ENCODE measurements around the gene ZNF584.
"Not testable (repeated sequence)": the region's sequence is repeated elsewhere in the genome, so short reads cannot be mapped to it uniquely, and the experiment has no call there.

Gene ZNF584

DNA sequence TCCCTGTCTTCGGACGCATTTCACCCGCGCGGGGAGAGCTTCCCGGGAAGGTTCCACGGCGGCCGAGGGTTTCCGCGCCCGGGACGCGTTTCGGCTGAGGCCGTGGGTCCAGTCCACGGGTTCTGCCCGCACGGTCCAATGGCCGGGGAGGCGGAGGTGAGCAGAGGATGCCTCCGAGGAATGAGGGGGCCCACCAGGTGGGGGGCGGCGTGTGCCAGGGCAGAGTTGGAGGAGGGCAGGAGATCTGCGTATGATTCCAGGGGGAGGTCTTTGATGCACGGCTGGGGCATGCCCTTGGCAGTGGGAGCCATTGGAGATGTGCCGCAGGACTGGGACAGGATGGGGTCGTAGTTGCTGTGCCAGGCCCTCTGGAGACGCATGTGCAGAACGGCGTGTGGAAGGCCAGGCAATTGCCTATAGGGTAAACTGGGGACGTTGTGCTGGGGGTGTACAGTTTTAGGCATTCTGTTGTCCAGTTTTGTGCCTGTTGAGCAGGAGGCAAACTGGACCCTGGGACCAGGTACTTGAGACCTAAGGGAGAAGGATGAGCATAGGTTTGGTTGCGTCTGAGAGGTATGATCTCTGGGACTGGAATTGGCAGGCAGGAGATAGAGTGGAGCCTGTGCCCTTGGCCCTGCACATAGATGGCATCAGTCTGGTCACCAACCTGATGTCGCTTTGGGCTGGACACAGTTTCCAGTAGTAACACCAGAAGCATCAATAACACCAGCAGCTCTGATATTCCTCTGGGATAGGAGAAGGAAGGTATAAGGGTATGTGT, 751 bp downstream of the ZNF584 start:
- Mint-ChIP-seq H3K27ac (peak overlapping the region; percentile 96), H3K4me1 (ENCODE audit: low read depth) (peaks cover 38% of the 10 kb centered on the region), H3K4me3 (peak overlapping the region; percentile 83), H3K27me3 (no peaks in the 10 kb centered on the region), H3K9me3 (no peaks in the 10 kb centered on the region), H3K36me3 (ENCODE audit: low read depth) (peaks cover 38% of the 10 kb centered on the region)
- peak; percentile 56 for DNase-seq

DNA sequence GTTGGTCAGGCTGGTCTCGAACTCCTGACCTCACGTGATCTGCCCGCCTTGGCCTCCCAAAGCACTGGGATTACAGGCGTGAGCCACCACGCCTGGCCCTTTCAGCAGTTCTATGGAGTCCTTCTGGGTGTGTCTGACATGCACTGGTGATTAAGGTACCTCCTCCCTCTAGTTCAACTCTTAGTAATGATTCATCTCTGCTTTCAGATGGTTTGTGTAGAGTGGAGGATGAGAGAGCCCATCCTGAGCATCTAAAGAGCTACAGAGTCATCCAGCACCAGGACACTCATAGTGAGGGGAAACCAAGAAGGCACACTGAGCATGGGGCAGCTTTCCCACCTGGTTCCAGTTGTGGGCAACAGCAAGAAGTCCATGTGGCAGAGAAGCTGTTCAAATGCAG, 8.2 kb downstream of the ZNF584 start:
- H3K4me1 Mint-ChIP-seq (ENCODE audit: low read depth): peaks cover 5% of the 10 kb centered on the region
- no peaks in the 10 kb centered on the region for H3K27me3 Mint-ChIP-seq
- H3K9me3 Mint-ChIP-seq: peaks cover 2% of the 10 kb centered on the region
- H3K36me3 Mint-ChIP-seq (ENCODE audit: low read depth): peaks cover 74% of the 10 kb centered on the region
- no peak for DNase-seq
- no peak overlapping the region for H3K4me3 Mint-ChIP-seq
- no peak overlapping the region for H3K27ac Mint-ChIP-seq

DNA sequence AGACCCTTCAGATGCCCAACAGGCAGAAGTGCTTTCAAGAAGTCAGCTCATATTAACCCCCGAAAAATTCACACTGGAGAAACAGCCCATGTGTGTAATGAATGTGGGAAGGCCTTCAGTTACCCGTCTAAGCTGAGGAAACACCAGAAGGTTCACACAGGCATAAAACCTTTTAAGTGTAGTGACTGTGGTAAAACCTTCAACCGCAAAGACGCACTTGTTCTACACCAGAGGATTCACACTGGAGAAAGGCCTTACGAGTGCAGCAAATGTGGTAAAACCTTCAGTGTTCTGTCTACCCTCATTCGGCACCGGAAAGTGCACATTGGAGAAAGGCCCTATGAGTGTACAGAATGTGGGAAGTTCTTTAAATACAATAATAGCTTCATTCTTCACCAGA, 8.6 kb downstream of the ZNF584 start:
- Mint-ChIP-seq H3K4me1 (ENCODE audit: low read depth) (peaks cover 5% of the 10 kb centered on the region), H3K36me3 (ENCODE audit: low read depth) (peaks cover 76% of the 10 kb centered on the region), H3K4me3 (no peak overlapping the region), H3K27me3 (no peaks in the 10 kb centered on the region), H3K27ac (no peak overlapping the region), H3K9me3 (peaks cover 2% of the 10 kb centered on the region)
- no peak for DNase-seq

DNA sequence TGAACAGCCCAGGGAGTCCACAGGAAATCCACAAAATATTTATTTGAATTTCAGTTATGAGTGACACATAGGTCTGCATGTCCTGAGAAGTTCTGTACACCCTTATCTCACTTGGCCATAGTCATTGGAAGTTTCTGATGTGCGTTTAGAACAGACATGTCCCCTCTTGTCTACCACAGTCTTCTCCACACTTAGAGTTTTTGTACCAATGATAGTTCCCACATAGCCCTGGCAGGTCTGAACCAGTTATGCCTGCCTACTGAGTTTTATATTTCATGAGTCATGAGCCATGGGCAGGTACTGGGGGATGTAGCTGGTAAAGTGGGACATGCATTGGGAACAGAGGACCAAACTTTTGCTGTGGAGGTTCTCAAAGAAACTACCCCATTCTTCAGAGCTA, 20.2 kb downstream of the ZNF584 start:
- no peaks in the 10 kb centered on the region for H3K4me1 Mint-ChIP-seq (ENCODE audit: low read depth)
- DNase-seq: no peak
- H3K27ac Mint-ChIP-seq: no peak overlapping the region
- peaks cover 76% of the 10 kb centered on the region for H3K36me3 Mint-ChIP-seq (ENCODE audit: low read depth)
- H3K9me3 Mint-ChIP-seq: peaks cover 44% of the 10 kb centered on the region
- H3K27me3 Mint-ChIP-seq: no peaks in the 10 kb centered on the region
- no peak overlapping the region for H3K4me3 Mint-ChIP-seq

GRCh38 chr19:58429745-58430144, 21.3 kb downstream of the ZNF584 start:
- H3K27ac Mint-ChIP-seq: no peak overlapping the region
- H3K9me3 Mint-ChIP-seq: peaks cover 53% of the 10 kb centered on the region
- peaks cover 84% of the 10 kb centered on the region for H3K36me3 Mint-ChIP-seq (ENCODE audit: low read depth)
- DNase-seq: no peak
- H3K27me3 Mint-ChIP-seq: no peaks in the 10 kb centered on the region
- no peak overlapping the region for H3K4me3 Mint-ChIP-seq
- no peaks in the 10 kb centered on the region for H3K4me1 Mint-ChIP-seq (ENCODE audit: low read depth)

GRCh38 chr19:58434217-58434616, 25.8 kb downstream of the ZNF584 start:
- Mint-ChIP-seq H3K9me3 (peaks cover 77% of the 10 kb centered on the region), H3K36me3 (ENCODE audit: low read depth) (peaks cover 98% of the 10 kb centered on the region), H3K27ac (no peak overlapping the region), H3K27me3 (no peaks in the 10 kb centered on the region), H3K4me3 (no peak overlapping the region), H3K4me1 (ENCODE audit: low read depth) (peaks cover 9% of the 10 kb centered on the region)
- DNase-seq: no peak

- Mint-ChIP-seq H3K36me3 (ENCODE audit: low read depth) (peaks cover 54% of the 10 kb centered on the region), H3K27ac (peak within 1 kb of the TSS; percentile 96), H3K4me3 (peak within 1 kb of the TSS; percentile 87), H3K27me3 (no peaks in the 10 kb centered on the region), H3K4me1 (ENCODE audit: low read depth) (peaks cover 30% of the 10 kb centered on the region), H3K9me3 (peaks cover 50% of the 10 kb centered on the region)
- peak; percentile 93 for DNase-seq
Observed at GRCh38 chr19:58439576-58440554, 31.4 kb downstream of the ZNF584 start, which contains the start of gene ZNF132. TSS of gene ZNF132 (minus strand) at chr19:58440153. CDS start at chr19:58439821, 332 bp downstream.

DNA sequence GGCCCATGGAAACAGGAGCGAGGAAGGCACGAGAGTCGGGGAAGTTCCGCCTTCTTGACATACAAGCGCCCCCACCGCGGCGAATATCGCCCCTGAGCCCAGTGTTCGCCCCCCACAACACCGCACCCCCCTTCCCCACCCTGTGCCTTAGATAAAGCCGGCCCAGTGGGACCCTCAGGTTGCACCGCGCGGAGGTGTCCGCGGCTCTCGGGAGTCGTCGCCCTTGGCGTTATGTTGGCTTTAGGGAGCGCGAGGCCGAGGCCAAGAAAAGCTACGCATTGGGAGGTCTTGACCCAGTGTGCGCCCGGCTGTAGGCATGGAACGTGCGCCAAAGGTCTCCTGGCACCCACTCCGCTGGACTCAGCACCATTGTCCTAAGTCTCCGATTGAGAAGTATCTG, 32.1 kb downstream of the ZNF584 start:
- H3K4me1 Mint-ChIP-seq (ENCODE audit: low read depth): peaks cover 30% of the 10 kb centered on the region
- no peak for DNase-seq
- no peaks in the 10 kb centered on the region for H3K27me3 Mint-ChIP-seq
- H3K36me3 Mint-ChIP-seq (ENCODE audit: low read depth): peaks cover 47% of the 10 kb centered on the region
- peak overlapping the region; percentile 87 for H3K4me3 Mint-ChIP-seq
- H3K9me3 Mint-ChIP-seq: peaks cover 43% of the 10 kb centered on the region
- H3K27ac Mint-ChIP-seq: peak overlapping the region; percentile 96

DNA sequence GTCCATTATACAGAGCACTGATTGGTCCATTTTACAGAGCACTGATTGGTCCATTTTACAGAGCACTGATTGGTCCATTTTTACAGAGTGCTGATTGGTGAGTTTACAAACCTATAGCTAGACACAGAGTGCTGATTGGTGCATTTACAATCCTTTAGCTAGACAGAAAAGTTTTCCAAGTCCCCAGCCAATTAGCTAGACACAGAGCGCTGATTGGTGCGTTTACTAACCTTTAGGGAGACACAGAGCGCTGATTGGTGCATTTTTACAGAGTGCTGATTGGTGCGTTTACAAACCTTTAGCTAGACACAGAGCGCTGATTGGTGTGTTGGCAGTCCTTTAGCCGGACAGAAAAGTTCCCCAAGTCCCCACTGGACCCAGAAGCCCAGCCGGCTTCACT, 34.5 kb downstream of the ZNF584 start:
- Mint-ChIP-seq H3K4me1 (ENCODE audit: low read depth) (peaks cover 29% of the 10 kb centered on the region), H3K27me3 (peaks cover 17% of the 10 kb centered on the region), H3K36me3 (ENCODE audit: low read depth) (peaks cover 23% of the 10 kb centered on the region), H3K9me3 (peaks cover 35% of the 10 kb centered on the region)
- H3K27ac Mint-ChIP-seq, DNase-seq, H3K4me3 Mint-ChIP-seq: not testable (repeated sequence)

DNA sequence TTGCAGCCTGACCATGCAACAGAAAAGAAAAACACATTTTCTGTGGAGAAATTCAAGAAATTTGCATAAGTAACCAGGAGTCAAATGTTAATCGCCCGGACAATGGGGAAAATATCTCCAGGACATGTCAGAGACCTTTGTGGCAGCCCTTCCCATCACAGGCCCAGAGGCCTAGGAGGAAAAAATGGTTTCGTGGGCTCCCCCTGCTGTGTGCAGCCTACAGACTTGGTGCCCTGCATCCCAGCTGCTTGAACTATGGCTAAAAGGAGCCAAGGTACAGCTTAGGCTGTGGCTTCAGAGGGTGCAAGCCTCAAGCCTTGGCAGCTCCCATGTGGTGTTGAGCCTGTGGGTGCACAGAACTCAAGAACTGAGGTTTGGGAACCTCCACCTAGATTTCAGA, 40.4 kb downstream of the ZNF584 start:
- not testable (repeated sequence) for DNase-seq, H3K4me3 Mint-ChIP-seq, H3K27ac Mint-ChIP-seq
- peaks cover 26% of the 10 kb centered on the region for H3K9me3 Mint-ChIP-seq
- H3K36me3 Mint-ChIP-seq (ENCODE audit: low read depth): peaks cover 11% of the 10 kb centered on the region
- H3K4me1 Mint-ChIP-seq (ENCODE audit: low read depth): peaks cover 31% of the 10 kb centered on the region
- H3K27me3 Mint-ChIP-seq: peaks cover 38% of the 10 kb centered on the region

DNA sequence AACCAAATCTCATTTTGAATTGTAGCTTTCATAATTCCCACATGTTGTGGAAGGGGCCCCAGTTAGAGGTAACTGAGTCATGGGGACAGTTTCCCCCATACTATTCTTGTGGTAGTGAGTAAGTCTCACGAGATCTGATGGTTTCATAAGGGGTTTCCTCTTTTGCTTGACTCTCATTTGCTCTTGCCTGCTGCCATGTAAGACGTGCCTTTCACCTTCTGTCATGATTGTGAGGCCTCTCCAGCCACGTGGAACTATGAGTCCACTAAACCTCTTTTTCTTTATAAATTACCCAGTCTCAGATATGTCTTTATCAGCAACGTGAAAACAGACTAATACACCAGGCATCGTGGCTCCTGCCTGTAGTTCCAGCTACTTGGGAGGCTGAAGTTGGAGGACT, 41.5 kb downstream of the ZNF584 start:
- Mint-ChIP-seq H3K27me3 (peaks cover 38% of the 10 kb centered on the region), H3K9me3 (peaks cover 24% of the 10 kb centered on the region), H3K4me1 (ENCODE audit: low read depth) (peaks cover 31% of the 10 kb centered on the region), H3K36me3 (ENCODE audit: low read depth) (peaks cover 22% of the 10 kb centered on the region)
- not testable (repeated sequence) for H3K27ac Mint-ChIP-seq, DNase-seq, H3K4me3 Mint-ChIP-seq

GRCh38 chr19:58450856-58451357, 42.5 kb downstream of the ZNF584 start:
- Mint-ChIP-seq H3K4me1 (ENCODE audit: low read depth) (peaks cover 31% of the 10 kb centered on the region), H3K36me3 (ENCODE audit: low read depth) (peaks cover 28% of the 10 kb centered on the region), H3K4me3 (peak overlapping the region; percentile 84), H3K27me3 (peaks cover 38% of the 10 kb centered on the region), H3K9me3 (peaks cover 24% of the 10 kb centered on the region), H3K27ac (peak overlapping the region; percentile 69)
- DNase-seq: no peak

- peak within 1 kb of the TSS; percentile 84 for H3K4me3 Mint-ChIP-seq
- H3K4me1 Mint-ChIP-seq (ENCODE audit: low read depth): peaks cover 31% of the 10 kb centered on the region
- H3K27ac Mint-ChIP-seq: peak within 1 kb of the TSS; percentile 69
- DNase-seq: peak; percentile 97
- H3K27me3 Mint-ChIP-seq: peaks cover 35% of the 10 kb centered on the region
- peaks cover 34% of the 10 kb centered on the region for H3K36me3 Mint-ChIP-seq (ENCODE audit: low read depth)
- H3K9me3 Mint-ChIP-seq: peaks cover 24% of the 10 kb centered on the region
Observed at GRCh38 chr19:58451358-58452101, 43.1 kb downstream of the ZNF584 start, which contains the start of gene ZNF324B. TSS of gene ZNF324B (plus strand) at chr19:58451622. CDS start at chr19:58453702, 2,080 bp downstream.

GRCh38 chr19:58453743-58454142, 45.3 kb downstream of the ZNF584 start:
- Mint-ChIP-seq H3K27me3 (peaks cover 17% of the 10 kb centered on the region), H3K27ac (no peak overlapping the region), H3K9me3 (peaks cover 16% of the 10 kb centered on the region), H3K36me3 (ENCODE audit: low read depth) (peaks cover 52% of the 10 kb centered on the region), H3K4me3 (no peak overlapping the region), H3K4me1 (ENCODE audit: low read depth) (peaks cover 31% of the 10 kb centered on the region)
- DNase-seq: no peak

Measured in activated T-cell treated with anti-CD3 and anti-CD28 coated beads, Interleukin-2, amount 50 U/mL, for 24 hours (primary cell).